Hematopoietic multipotent progenitor cell treated with erythropoietin and hydrocortisone succinate and interleukin-3 and kit ligand, for 15 days (in vitro differentiated cells): ENCODE data around the gene GSTT4.
"Not testable (repeated sequence)": the region's sequence is repeated elsewhere in the genome, so short reads cannot be mapped to it uniquely, and the experiment has no call there.

Experiments
- DNase-seq: peaks from one replicate; pipeline ENCODE4 v3.0.0-alpha.2; 2015; ENCODE audit warnings: low spot score

The GSTT4 gene

GRCh38 chr22:23986538-23987178 is 18.6 kb downstream of the GSTT4 start:
- DNase-seq, result not testable (repeated sequence)

GRCh38 chr22:23986089-23986488 is 19.2 kb downstream of the GSTT4 start:
- not testable (repeated sequence) for DNase-seq

- DNase-seq, result peak; percentile 81
These were observed 20.8 kb downstream of the GSTT4 start for GRCh38 chr22:23984430-23984829.

- not testable (repeated sequence) for DNase-seq
These were observed 24.7 kb downstream of the GSTT4 start for GRCh38 chr22:23980567-23980966.

- DNase-seq, result not testable (repeated sequence)
These were observed 25.6 kb downstream of the GSTT4 start, which contains the start of gene GSTT2 for GRCh38 chr22:23979557-23980240. TSS of gene GSTT2 (plus strand) at chr22:23980134.

- not testable (repeated sequence) for DNase-seq
These were observed 27.9 kb downstream of the GSTT4 start for GRCh38 chr22:23977304-23977703.

GRCh38 chr22:23974836-23975352 is 30.4 kb downstream of the GSTT4 start:
- not testable (repeated sequence) for DNase-seq

GRCh38 chr22:23974345-23974744 is 30.9 kb downstream of the GSTT4 start, which contains the start of gene DDT:
TSS of gene DDT (minus strand) at chr22:23974441. CDS start at chr22:23974414, 27 bp downstream.
- DNase-seq, result not testable (repeated sequence)

GRCh38 chr22:23971927-23972326 is 33.3 kb downstream of the GSTT4 start:
- DNase-seq, result not testable (repeated sequence)

- DNase-seq, result peak; percentile 45
These were observed 34.3 kb downstream of the GSTT4 start for GRCh38 chr22:23970816-23971486.

GRCh38 chr22:23970201-23970641 is 35.0 kb downstream of the GSTT4 start:
- no peak for DNase-seq

GRCh38 chr22:23969071-23969470 is 36.2 kb downstream of the GSTT4 start:
- DNase-seq, result no peak

- not testable (repeated sequence) for DNase-seq
These were observed 38.7 kb downstream of the GSTT4 start, which contains the start of gene DDTL for GRCh38 chr22:23966568-23966967. TSS of gene DDTL (plus strand) at chr22:23966888. CDS start at chr22:23966915, 27 bp downstream.

- DNase-seq, result not testable (repeated sequence)
These were observed 39.2 kb downstream of the GSTT4 start for GRCh38 chr22:23966094-23966493.

GRCh38 chr22:23961084-23961771 is 44.0 kb downstream of the GSTT4 start, which contains the start of gene GSTT2B:
TSS of gene GSTT2B (minus strand) at chr22:23961195. CDS start at chr22:23961131, 64 bp downstream.
- not testable (repeated sequence) for DNase-seq

- DNase-seq, result peak; percentile 79
These were observed 48.9 kb downstream of the GSTT4 start for GRCh38 chr22:23956301-23956900.

- DNase-seq, result not testable (repeated sequence)
These were observed 49.4 kb downstream of the GSTT4 start for GRCh38 chr22:23955886-23956285.

- not testable (repeated sequence) for DNase-seq
These were observed 50.3 kb downstream of the GSTT4 start for GRCh38 chr22:23954991-23955305.

GRCh38 chr22:23954193-23954990 is 50.9 kb downstream of the GSTT4 start:
- not testable (repeated sequence) for DNase-seq

GRCh38 chr22:23953485-23953884 is 51.8 kb downstream of the GSTT4 start:
- not testable (repeated sequence) for DNase-seq
